Measurements from ENCODE around the gene TUBGCP5.

DNA sequence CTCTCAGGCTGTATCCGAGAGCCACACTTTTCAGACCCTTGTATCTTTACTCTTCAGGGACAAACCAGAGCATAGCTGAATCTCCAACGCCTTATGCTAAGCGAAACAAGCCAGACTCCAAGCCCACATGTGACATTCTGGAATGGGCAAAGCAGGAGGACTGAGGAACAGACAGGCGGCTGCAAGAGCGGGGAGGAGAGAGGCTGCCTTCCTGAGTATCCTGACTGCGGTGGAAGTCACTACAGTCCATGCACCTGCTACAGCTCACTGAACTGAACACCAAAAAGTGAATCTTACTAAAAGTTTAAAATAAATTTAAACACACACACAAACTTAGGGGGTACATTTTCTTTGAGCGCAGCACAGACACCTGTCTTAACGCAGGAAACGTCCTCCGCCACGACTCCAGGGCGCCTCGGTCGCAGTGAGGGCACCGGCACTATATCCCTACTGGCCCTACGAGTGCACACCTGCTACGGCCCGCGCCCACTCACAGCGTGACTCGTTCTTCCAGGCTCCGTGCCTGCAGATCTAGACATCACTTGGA, 60.6 kb downstream of the TUBGCP5 start:
- TF ChIP-seq YY1 (IDR thresholded peaks at IDR 0.05; ENCODE audit: insufficient read depth, insufficient read length), result no peak
- TF ChIP-seq ZNF274 (IDR thresholded peaks at IDR 0.05; ENCODE audit: low read depth, low read length), result no peak

Data from NT2/D1 (cell line).